Activated CD4-positive, alpha-beta T cell treated with anti-CD3 and anti-CD28 coated beads for 4 hours (primary cell): Measurements from ENCODE around the gene NTRK2.

Experiments
- DNase-seq, 2 donors: peaks; one replicate each; pipeline ENCODE4 v3.0.0-alpha.2; 2020

NTRK2 gene

GRCh38 chr9:84742261-84742660, 72.7 kb downstream of the NTRK2 start:
- no peak for DNase-seq

DNA sequence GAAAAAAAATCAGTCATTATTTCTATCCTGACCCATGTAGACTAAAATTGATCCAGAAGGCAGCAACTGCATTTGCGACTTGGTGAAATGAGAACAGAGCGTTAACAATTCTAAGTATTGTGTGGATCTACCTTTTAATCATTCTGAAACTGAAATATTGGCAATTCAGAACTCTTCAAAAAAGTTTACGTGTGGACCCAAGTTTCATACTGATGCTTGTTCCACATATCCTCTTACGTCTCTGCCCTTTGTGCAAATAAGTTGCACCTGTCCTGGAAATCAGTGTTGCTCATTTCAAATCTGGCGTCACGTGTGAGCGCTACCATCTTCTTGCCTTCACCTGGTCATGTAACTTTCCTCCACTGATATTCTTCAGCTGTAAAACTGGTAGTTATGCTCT, 74.7 kb downstream of the NTRK2 start:
- DNase-seq, result no peak

DNA sequence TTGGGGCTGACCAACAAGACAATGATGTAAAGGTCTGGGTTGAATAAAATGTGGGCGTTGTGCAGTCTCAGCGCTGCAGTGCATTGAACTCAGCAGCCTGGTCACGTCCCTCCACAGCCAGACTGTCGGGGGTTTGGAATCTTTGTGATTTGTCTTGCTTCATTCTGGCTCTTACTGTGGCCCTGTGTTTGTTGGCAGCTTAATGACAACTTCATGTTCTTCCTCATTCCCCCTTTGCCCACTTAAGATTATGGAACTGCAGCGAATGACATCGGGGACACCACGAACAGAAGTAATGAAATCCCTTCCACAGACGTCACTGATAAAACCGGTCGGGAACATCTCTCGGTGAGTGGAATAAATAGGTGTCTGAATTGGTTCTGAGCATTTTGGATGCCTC, 75.2 kb downstream of the NTRK2 start:
- DNase-seq, result no peak

DNA sequence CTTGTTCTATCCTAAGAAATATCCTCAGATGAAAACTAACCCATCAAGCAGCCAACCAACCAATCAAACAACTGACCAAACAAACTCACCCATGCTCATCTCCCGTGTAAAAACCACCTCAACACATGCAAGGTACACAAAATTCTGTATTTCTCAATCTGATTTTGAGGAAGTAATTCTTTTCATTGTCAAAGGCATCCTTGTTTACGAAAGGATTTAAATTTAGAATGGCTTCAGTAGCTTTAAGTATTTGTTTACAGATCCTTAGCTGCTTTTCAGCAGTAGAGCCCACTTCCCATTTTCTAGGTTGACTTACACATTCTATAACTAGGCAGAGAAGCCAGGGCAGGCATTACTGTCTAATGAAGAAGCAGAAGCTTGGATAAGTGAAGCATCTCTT, 78.6 kb downstream of the NTRK2 start:
- DNase-seq, result no peak

DNA sequence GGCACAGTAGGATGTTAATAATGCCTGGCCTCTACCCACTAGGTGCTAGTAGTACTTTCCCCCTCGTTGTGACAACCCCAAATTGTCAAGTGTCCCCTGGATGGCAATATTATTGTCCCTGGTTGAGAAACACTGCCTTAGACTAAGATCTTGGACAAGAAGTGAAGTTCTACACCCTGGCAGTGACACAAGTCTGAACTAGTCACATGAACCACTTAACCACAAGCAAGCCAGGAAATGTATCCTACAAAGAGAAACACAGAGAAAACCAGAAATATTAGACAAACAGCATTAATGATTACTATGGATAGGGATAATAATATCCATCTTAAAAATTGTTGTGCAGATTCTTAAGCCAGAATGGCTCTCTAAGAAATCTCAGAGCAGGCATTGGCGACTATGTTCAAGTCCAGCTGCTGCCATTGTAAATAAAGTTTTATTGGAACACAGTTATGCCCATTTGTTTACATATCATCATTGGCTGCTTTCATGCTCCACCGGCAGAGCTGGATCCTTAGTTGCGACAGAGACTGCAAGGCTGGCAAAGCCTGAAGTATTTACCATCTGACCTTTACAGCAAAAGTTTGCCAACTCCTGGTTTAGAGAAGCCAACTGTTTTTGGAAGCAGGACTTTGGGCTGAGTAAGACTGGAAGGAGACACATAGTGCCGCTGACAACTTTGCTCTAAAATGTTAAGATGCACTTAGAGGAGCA, 80.8 kb downstream of the NTRK2 start:
- DNase-seq, result no peak

GRCh38 chr9:84751921-84752320, 82.4 kb downstream of the NTRK2 start:
- no peak for DNase-seq

- no peak for DNase-seq
Observed at GRCh38 chr9:84754461-84754860, 84.9 kb downstream of the NTRK2 start.

GRCh38 chr9:84754881-84755280, 85.4 kb downstream of the NTRK2 start:
- no peak for DNase-seq

DNA sequence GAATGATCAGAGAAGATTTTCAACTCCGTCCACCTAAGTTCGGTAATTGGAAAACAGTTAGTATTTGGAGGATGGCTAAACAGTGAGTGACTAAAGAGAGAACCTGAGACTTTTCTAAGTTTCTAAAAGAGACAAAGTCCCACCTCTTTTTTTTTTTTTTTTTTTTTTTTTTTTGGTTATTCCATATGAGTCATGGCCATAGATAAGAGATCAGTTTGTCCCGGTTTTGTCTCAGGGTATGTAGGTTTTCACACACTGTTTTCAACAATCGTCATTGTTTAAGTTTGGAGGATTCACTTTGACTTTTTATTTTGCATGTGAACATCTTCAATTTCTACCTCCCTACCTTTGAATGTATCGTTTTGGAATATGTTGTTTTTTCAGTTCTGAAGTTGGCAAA, 85.9 kb downstream of the NTRK2 start:
- no peak for DNase-seq

GRCh38 chr9:84756171-84756570, 86.6 kb downstream of the NTRK2 start:
- DNase-seq, result no peak

DNA sequence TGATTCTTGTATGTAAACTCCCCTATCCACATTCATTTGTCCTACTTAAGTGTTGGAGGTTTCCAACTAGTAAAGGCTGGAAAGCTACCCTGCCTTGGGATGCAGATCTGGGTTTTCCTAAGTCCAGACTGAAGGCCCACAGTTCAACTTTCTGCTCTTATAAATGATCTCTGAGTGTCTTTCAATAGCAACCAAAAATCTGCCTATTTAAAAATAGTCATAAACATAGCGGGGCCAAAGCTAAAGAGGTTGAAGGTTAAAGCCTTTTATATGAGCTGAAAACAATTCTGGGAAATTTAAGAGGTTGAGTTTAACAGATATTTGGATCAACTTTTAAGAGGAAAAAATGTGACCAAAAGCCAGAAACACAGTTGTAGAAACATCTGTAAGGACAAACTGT, 87.2 kb downstream of the NTRK2 start:
- DNase-seq, result no peak

DNA sequence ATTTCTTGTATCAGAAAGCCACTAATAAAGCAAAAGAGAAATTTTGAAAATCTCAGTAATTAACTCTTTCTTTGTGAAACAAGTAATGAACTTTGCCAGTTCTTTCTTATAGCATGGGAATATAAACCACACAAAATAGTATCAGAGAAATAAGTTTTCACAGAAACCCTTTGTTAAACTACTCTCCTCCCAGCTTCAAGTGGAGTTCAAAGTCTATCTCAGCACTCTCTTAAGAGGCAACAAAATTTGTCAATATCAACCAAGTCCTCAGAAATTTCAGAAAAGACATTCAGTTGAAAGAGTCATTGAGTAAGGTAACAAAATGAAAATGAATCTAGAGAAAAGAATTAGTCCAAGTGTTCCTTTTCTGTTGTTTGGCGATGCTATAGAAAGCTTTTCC, 89.3 kb downstream of the NTRK2 start:
- DNase-seq, result no peak

- peak; percentile 15 to 18 for DNase-seq
Observed at GRCh38 chr9:84759300-84759750, 89.8 kb downstream of the NTRK2 start.

- no peak for DNase-seq
Observed at GRCh38 chr9:84759804-84760203, 90.3 kb downstream of the NTRK2 start.

GRCh38 chr9:84761137-84761808, 91.7 kb downstream of the NTRK2 start:
- no peak for DNase-seq

- DNase-seq, result no peak
Observed at GRCh38 chr9:84772511-84772910, 103.0 kb downstream of the NTRK2 start.

DNA sequence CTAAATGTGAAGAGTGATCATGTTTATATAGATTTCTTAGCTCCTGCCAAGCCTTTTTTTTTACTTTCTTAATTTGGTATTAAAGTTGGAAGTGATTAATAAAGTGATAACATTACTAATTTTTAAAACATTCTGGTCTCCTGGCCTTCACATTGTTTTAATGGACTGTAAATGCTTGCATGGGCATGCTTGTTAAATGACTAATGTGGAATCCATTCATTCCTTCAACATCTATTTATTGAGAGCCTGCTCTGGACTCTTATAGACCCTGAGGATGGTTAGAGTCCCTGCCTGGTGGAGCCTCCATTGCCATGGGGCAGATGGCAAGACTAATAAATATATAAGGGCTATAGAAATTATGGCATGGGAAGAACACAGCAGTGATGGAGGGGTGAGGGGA, 103.5 kb downstream of the NTRK2 start:
- no peak for DNase-seq

DNA sequence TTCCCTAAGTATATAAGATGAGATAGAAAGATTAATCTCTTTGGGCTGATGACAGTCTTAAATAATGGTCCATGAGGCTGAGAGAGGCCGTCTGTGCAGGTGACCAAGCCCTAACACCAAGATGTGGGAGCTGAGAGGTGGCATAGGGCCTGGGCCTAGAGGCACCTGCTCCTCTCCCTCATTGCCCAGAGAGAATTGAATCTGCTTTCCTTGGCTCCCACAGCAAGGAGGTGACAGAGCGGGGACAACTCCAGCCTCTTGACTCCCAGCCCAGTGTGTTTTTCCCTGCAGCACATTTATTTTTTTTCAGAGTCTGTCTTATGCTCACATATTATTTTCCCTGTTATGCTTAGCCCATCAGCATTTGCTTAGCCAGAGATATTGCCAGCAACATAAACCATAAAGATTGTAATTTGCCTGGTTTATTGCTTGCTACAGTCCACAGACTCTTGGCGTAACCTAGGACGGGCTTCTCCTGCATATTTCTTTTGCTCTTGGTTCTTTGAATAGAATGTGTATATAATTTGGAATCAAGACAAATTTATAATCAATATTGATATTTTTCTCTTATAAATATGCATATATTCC, 105.6 kb downstream of the NTRK2 start:
- DNase-seq, result no peak

DNA sequence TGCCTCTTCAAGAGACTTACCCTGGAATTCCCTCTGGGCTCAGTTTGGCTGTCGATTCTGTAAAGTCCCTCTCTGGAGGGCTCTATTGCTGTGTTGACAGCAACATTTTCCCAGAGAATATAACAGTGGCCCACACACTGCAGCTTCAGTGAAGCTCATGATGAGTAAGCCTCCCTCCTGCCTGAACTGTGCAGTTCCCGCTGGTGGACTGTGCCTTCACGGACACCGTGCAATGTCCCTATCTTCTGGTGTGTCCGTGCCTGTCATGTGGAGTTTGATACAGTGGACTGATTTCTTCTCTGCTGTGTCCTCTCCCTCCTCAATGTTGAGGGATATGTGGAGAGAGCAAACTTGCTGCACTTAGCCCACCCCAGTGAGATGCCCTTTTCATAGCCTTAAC, 109.0 kb downstream of the NTRK2 start:
- no peak for DNase-seq

GRCh38 chr9:84779883-84780282, 110.4 kb downstream of the NTRK2 start:
- no peak for DNase-seq

DNA sequence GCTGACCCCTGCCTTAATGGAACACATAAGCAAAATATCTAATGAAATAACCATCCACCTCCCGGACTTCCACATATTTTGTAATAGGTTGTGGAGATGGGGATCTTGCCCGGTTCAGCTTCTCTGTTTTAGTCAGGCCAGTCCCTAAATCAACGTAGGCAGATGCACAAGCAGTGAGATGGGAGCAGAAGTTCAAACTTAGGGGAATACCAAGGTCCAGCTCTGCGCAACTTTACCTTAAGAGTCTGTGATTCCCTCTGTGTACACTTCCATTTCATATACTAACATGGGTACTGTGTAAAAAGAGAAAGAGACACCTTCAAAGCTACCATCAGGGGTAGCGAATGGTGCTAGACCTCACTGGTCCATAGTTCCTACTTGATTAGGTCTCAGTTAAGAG, 110.9 kb downstream of the NTRK2 start:
- DNase-seq, result no peak

DNA sequence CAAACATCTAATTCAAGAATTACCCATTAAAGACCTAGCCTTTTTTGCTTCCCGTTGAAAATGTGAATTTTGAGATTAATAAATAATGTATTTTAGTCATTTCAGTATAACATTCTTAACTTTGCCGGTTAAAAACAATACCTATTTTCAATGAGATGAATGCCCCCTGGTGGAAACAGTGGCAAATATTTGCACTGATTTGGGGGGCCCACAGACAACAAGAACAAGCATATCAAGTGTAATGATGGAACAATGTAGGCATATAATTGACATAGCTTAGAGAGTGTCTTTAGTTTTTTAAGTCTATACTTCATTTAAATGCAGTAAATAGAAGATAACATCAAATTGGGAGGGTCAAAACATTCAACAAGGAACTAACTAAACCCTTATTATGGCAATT, 111.9 kb downstream of the NTRK2 start:
- DNase-seq, result no peak

DNA sequence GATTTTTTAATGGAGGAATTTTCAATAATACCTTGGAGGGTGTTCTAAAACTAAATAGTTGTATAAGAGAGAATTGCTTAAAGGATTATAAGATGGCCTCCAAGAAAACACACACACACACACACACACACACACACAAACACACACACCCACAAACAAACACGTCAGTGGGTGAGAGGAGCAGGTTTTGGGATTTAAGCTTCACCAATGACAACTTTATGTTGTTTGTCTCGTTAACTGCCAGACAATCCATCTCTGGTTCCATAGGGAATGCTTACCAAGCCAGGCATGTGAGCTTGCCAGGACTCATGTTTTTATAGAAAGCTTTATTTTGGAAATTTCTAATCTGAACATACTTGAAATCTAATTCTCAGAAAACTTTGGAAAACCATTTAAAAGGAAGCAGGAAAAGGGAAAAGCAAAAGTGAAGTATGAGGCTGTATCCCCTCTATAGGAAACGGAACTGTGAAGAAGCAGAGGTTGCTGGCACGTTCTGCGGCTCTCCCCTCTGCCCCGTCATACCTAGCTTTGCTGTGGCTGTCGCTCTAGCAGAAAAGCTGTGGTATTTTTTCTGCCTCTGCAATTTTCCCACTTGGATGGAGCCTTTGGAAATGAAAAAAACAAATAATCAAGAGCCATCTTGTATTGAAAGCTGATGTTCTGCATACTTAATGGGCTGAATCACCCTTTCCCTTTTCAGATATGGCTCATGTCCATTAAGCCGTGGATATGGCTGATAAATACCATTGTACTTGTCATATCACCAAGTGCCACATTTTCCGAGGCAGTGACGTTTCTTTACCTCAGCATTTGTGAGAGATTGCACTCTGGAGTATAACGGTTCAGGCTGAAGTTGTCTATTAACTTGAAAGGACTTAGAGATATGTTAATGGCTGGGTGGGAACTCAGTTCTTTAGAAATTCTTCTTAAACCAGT, 112.7 kb downstream of the NTRK2 start:
- no peak for DNase-seq
